Measurements from ENCODE around the gene LMAN1L.

Gene LMAN1L

GRCh38 chr15:74812533-74812932 lies at the start of gene LMAN1L:
LMAN1L (plus strand) TSS chr15:74812835; CDS start chr15:74812855, 20 bp downstream.
- no peak for DNase-seq

- peak; percentile 79 for DNase-seq
Measured at GRCh38 chr15:74763416-74763815, 49.2 kb upstream of the LMAN1L start.

GRCh38 chr15:74767167-74768098 lies 45.2 kb upstream of the LMAN1L start:
- DNase-seq, result no peak

GRCh38 chr15:74768099-74768770 lies 44.4 kb upstream of the LMAN1L start:
- DNase-seq, result peak; percentile 33

- DNase-seq, result peak; percentile 63
Measured at GRCh38 chr15:74768771-74769342, 43.8 kb upstream of the LMAN1L start.

- no peak for DNase-seq
Measured at GRCh38 chr15:74769463-74770025, 43.1 kb upstream of the LMAN1L start.

GRCh38 chr15:74770211-74770903 lies 42.3 kb upstream of the LMAN1L start:
- DNase-seq, result no peak

GRCh38 chr15:74773329-74773728 lies 39.3 kb upstream of the LMAN1L start:
- DNase-seq, result no peak

GRCh38 chr15:74773731-74774252 lies 38.8 kb upstream of the LMAN1L start:
- peak; percentile 95 for DNase-seq

GRCh38 chr15:74775132-74775562 lies 37.5 kb upstream of the LMAN1L start:
- DNase-seq, result no peak

GRCh38 chr15:74775894-74776293 lies 36.7 kb upstream of the LMAN1L start:
- no peak for DNase-seq

GRCh38 chr15:74776821-74777768 lies 35.5 kb upstream of the LMAN1L start:
- DNase-seq, result no peak

- no peak for DNase-seq
Measured at GRCh38 chr15:74777769-74778598, 34.7 kb upstream of the LMAN1L start.

GRCh38 chr15:74778599-74778970 lies 34.0 kb upstream of the LMAN1L start:
- DNase-seq, result no peak

GRCh38 chr15:74779162-74779648 lies 33.4 kb upstream of the LMAN1L start:
- DNase-seq, result no peak

GRCh38 chr15:74780523-74781430 lies 31.9 kb upstream of the LMAN1L start:
- DNase-seq, result no peak

GRCh38 chr15:74781431-74782258 lies 31.0 kb upstream of the LMAN1L start, which contains the start of gene CSK:
CSK (plus strand) TSS chr15:74782080; CDS start chr15:74798298, 16,218 bp downstream.
- peak; percentile 68 for DNase-seq
